K562 (cell line): ENCODE data around the gene RNF145. TPM values are rescaled to one million over a fixed set of nuclear protein-coding genes. Genes with fewer than 3 reads are reported as not detected.

ENCODE experiments used
- E2F6 ChIP-seq, 2 experiments: IDR thresholded peaks; 2 replicates each; pipeline ENCODE4 v1.6.1; 2011; ENCODE audit warnings: borderline replicate concordance in 1 of 2, control low read depth in 1 of 2, low read depth in 1 of 2, low read length in 1 of 2, mild to moderate bottlenecking in 1 of 2, mixed read lengths in 1 of 2, moderate library complexity in 1 of 2; ENCODE audit not compliant: insufficient read depth in 1 of 2, insufficient read length in 1 of 2, poor library complexity in 1 of 2, severe bottlenecking in 1 of 2; ENCODE audit errors: extremely low read depth in 1 of 2
- FOXA3 ChIP-seq, 2 experiments: fragments of 450-650 bp in 1 of 2; sonication (generic) in 1 of 2; formaldehyde crosslinking; IDR thresholded peaks in 1 of 2; conservative IDR thresholded peaks in 1 of 2; 2 replicates each; pipeline versions ENCODE4 v1.4.0 to v1.8.0; 2020 to 2022; ENCODE audit warnings: mild to moderate bottlenecking in 2 of 2, missing genetic modification reagents in 1 of 2
- HNRNPUL1 ChIP-seq: fragments of 200-400 bp; formaldehyde crosslinking; IDR thresholded peaks from 2 replicates; pipeline ENCODE4 v1.6.1; 2017; ENCODE audit warnings: low read length
- JUND ChIP-seq, 2 experiments: IDR thresholded peaks; 2 replicates in 1 of 2; 3 replicates in 1 of 2; pipeline ENCODE4 v1.6.1; 2011; ENCODE audit warnings: borderline replicate concordance in 2 of 2, low read depth in 2 of 2, low read length in 2 of 2, improper control_type of control experiment in 1 of 2, missing biosample characterization in 1 of 2, missing genetic modification characterization in 1 of 2, missing genetic modification reagents in 1 of 2
- LCOR ChIP-seq: sonication (generic); formaldehyde crosslinking; IDR thresholded peaks from 2 replicates; pipeline ENCODE4 v1.8.0; 2022; ENCODE audit warnings: mild to moderate bottlenecking, missing genetic modification reagents
- MNT ChIP-seq, 2 experiments: fragments of 450-650 bp; conservative IDR thresholded peaks; 2 replicates each; pipeline ENCODE4 v1.6.1; 2017; ENCODE audit warnings: mild to moderate bottlenecking in 2 of 2, moderate library complexity in 2 of 2
- NEUROD1 ChIP-seq: fragments of 150-350 bp; IDR thresholded peaks from 2 replicates; pipeline ENCODE4 v1.6.1; 2014; ENCODE audit warnings: borderline replicate concordance, low read length, low read depth; ENCODE audit not compliant: partially characterized antibody
- PTTG1 ChIP-seq: fragments of 450-650 bp; IDR thresholded peaks from 2 replicates; pipeline ENCODE4 v1.6.1; 2016; ENCODE audit warnings: low read depth, mild to moderate bottlenecking, missing genetic modification characterization, missing compliant biosample characterization
- ZBTB2 ChIP-seq: fragments of 450-650 bp; IDR thresholded peaks from 2 replicates; pipeline ENCODE4 v1.6.1; 2016; ENCODE audit warnings: antibody characterized with exemption
- ZKSCAN8 ChIP-seq: fragments of 200-800 bp; sonication (Bioruptor generic); IDR thresholded peaks from 2 replicates; pipeline ENCODE4 v1.6.1; 2016; ENCODE audit warnings: missing genetic modification characterization, missing compliant biosample characterization
- ZNF76 ChIP-seq: fragments of 250-450 bp; sonication (Bioruptor Pico); IDR thresholded peaks from 2 replicates; pipeline ENCODE4 v1.4.0; 2020; ENCODE audit warnings: mild to moderate bottlenecking, moderate library complexity, borderline replicate concordance
- polyA plus RNA-seq, 8 experiments: library from polyadenylated mRNA; depleted of rRNA in 4 of 8; stranded (reverse) in 5 of 8; unstranded in 3 of 8; fragments of >200 nt; fragmentation: Nextera tagmentation in 2 of 8; fragmentation: Illumina TruSeq in 1 of 8; extraction: Ambion mirVana in 2 of 8; extraction: Trizol in 1 of 8; gene quantifications; 2 replicates each; pipeline versions ENCODE4 v1.2.1 to v1.2.3, GENCODE V29; 2011 to 2014; ENCODE audit warnings: inconsistent platforms in 1 of 8, missing spikeins in 1 of 8
- total RNA-seq, 7 experiments: library from RNA; depleted of rRNA in 6 of 7; stranded (reverse); fragments of >200 nt in 6 of 7; fragmentation: Illumina TruSeq in 2 of 7; extraction: Trizol in 2 of 7; gene quantifications; 2 replicates each; pipeline versions ENCODE4 v1.2.1 to v1.2.3, GENCODE V29; 2011 to 2021; ENCODE audit warnings: low replicate concordance in 1 of 7
- TF ChIP-seq, protein P1 (sequence below): fragments of 250-450 bp; sonication (Bioruptor Pico); IDR thresholded peaks from 2 replicates; pipeline ENCODE4 v1.8.0; 2022; ENCODE audit warnings: moderate library complexity, mild to moderate bottlenecking, inconsistent platforms
- TF ChIP-seq, protein P2 (sequence below): fragments of 250-450 bp; sonication (Bioruptor Pico); IDR thresholded peaks from 2 replicates; pipeline ENCODE4 v1.4.0; 2020; ENCODE audit warnings: mild to moderate bottlenecking
- TF ChIP-seq, protein P3 (sequence below), 2 experiments: fragments of 150-350 bp in 1 of 2; IDR thresholded peaks; 2 replicates each; pipeline ENCODE4 v1.6.1; 2012 to 2016; ENCODE audit warnings: low read depth in 2 of 2, low read length in 2 of 2, mild to moderate bottlenecking in 1 of 2, moderate library complexity in 1 of 2

The RNF145 gene
- total and polyA plus RNA-seq, 9 of the 15 experiments (the other 6 are each of a cell fraction or from before 2014, with no cell fraction given), result 13.6 to 40.7 (median 25.4) TPM

DNA sequence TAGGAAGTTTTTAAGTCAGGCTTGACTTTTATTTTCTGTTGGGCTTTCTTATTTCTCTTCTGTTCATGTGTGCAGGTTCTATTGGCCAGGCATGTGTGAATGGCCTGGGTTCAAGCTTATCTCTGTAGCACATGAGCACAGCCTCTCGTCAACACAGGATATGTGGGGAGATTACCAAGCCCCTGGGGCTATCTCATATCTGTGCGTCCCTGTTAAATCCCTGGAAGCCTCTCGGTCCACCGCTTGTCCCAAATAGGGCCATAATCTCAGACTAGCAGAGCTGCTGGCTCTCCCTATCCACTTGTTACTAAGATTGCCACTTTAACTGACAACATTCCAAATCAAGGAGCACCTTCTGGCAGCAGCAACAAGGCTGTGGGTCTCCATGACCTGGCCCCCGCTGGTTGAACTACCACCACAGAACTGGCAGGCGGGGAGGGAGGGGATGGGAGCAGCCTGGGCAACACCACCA, 81.2 kb downstream of the RNF145 start (continued):
- TF ChIP-seq, protein P1, sequence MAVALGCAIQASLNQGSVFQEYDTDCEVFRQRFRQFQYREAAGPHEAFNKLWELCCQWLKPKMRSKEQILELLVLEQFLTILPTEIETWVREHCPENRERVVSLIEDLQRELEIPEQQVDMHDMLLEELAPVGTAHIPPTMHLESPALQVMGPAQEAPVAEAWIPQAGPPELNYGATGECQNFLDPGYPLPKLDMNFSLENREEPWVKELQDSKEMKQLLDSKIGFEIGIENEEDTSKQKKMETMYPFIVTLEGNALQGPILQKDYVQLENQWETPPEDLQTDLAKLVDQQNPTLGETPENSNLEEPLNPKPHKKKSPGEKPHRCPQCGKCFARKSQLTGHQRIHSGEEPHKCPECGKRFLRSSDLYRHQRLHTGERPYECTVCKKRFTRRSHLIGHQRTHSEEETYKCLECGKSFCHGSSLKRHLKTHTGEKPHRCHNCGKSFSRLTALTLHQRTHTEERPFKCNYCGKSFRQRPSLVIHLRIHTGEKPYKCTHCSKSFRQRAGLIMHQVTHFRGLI, result no peak
- no peak for TF ChIP-seq ZNF76 (CRISPR knock-in tag)
- no peak for TF ChIP-seq HNRNPUL1
- peak in 1 of 2 experiments; percentile 60; a peak in 2 of 4 replicates for TF ChIP-seq MNT (conservative IDR thresholded peaks at IDR 0.05)
- TF ChIP-seq ZBTB2, result no peak
- TF ChIP-seq FOXA3 (CRISPR knock-in tag; conservative IDR thresholded peaks at IDR 0.05 in 1 of 2, IDR thresholded peaks at IDR 0.05 in 1 of 2), result no peak
- peak; percentile 74; the same call in 1 of the 2 replicates for TF ChIP-seq ZKSCAN8
- 0 out of 2 replicates have a peak, but pooled peaks have one; percentile 25 for TF ChIP-seq LCOR (CRISPR knock-in tag)
- no peak for TF ChIP-seq E2F6 (IDR thresholded peaks at IDR 0.05; ENCODE audit: borderline replicate concordance in 1 of 2, extremely low read depth in 1 of 2, insufficient read depth in 1 of 2, insufficient read length in 1 of 2, low read depth in 1 of 2, low read length in 1 of 2, poor library complexity in 1 of 2, severe bottlenecking in 1 of 2)
- TF ChIP-seq, protein P2, sequence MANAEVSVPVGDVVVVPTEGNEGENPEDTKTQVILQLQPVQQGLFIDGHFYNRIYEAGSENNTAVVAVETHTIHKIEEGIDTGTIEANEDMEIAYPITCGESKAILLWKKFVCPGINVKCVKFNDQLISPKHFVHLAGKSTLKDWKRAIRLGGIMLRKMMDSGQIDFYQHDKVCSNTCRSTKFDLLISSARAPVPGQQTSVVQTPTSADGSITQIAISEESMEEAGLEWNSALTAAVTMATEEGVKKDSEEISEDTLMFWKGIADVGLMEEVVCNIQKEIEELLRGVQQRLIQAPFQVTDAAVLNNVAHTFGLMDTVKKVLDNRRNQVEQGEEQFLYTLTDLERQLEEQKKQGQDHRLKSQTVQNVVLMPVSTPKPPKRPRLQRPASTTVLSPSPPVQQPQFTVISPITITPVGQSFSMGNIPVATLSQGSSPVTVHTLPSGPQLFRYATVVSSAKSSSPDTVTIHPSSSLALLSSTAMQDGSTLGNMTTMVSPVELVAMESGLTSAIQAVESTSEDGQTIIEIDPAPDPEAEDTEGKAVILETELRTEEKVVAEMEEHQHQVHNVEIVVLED (CRISPR knock-in tag), result no peak
- peak; percentile 35 for TF ChIP-seq NEUROD1
- TF ChIP-seq JUND (IDR thresholded peaks at IDR 0.05; ENCODE audit: borderline replicate concordance, low read depth, low read length), result peak; percentile 22; the same call in 1 of the 2 replicates
- no peak for TF ChIP-seq JUND (tag; IDR thresholded peaks at IDR 0.05; ENCODE audit: borderline replicate concordance, low read depth, low read length)
- no peak for TF ChIP-seq PTTG1
- TF ChIP-seq, protein P3, sequence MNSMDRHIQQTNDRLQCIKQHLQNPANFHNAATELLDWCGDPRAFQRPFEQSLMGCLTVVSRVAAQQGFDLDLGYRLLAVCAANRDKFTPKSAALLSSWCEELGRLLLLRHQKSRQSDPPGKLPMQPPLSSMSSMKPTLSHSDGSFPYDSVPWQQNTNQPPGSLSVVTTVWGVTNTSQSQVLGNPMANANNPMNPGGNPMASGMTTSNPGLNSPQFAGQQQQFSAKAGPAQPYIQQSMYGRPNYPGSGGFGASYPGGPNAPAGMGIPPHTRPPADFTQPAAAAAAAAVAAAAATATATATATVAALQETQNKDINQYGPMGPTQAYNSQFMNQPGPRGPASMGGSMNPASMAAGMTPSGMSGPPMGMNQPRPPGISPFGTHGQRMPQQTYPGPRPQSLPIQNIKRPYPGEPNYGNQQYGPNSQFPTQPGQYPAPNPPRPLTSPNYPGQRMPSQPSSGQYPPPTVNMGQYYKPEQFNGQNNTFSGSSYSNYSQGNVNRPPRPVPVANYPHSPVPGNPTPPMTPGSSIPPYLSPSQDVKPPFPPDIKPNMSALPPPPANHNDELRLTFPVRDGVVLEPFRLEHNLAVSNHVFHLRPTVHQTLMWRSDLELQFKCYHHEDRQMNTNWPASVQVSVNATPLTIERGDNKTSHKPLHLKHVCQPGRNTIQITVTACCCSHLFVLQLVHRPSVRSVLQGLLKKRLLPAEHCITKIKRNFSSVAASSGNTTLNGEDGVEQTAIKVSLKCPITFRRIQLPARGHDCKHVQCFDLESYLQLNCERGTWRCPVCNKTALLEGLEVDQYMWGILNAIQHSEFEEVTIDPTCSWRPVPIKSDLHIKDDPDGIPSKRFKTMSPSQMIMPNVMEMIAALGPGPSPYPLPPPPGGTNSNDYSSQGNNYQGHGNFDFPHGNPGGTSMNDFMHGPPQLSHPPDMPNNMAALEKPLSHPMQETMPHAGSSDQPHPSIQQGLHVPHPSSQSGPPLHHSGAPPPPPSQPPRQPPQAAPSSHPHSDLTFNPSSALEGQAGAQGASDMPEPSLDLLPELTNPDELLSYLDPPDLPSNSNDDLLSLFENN (IDR thresholded peaks at IDR 0.05; ENCODE audit: low read depth in 2 of 2, low read length in 2 of 2), result peak in 1 of 2 experiments; percentile 83; a peak in 2 of 4 replicates
